Brain microvascular endothelial cell (primary cell): ENCODE results near the gene ADAM30.
"Not testable (repeated sequence)": the region's sequence is repeated elsewhere in the genome, so short reads cannot be mapped to it uniquely, and the experiment has no call there.

Experiments used
- DNase-seq: peaks from one replicate; pipeline ENCODE4 v3.0.0-alpha.2; 2020
- H3K27ac ChIP-seq: fragments of 250-450 bp; sonication (Bioruptor Pico); 2 replicates; pipeline ENCODE4 v1.5.1; 2020; ENCODE audit warnings: mild to moderate bottlenecking, moderate library complexity
- H3K27me3 ChIP-seq: fragments of 250-450 bp; sonication (Bioruptor Pico); replicated peaks from 2 replicates; pipeline ENCODE4 v1.5.1; 2020; ENCODE audit warnings: mild to moderate bottlenecking
- H3K36me3 ChIP-seq: fragments of 250-450 bp; sonication (Bioruptor Pico); replicated peaks from 2 replicates; pipeline ENCODE4 v1.5.1; 2020; ENCODE audit warnings: mild to moderate bottlenecking
- H3K4me3 ChIP-seq: 2 replicates; pipeline ENCODE4 v1.5.1; 2011; ENCODE audit warnings: low read depth, mild to moderate bottlenecking, control low read depth, low read length, moderate library complexity
- CTCF ChIP-seq: IDR thresholded peaks from 2 replicates; pipeline ENCODE4 v1.5.1; 2011; ENCODE audit warnings: low read depth, mild to moderate bottlenecking, moderate library complexity, low read length, control low read depth, inconsistent platforms; ENCODE audit errors: missing control alignments
- in situ Hi-C: cut with HindIII; loops from 2 replicates; pipeline ENCODE4 v1.10.0; 2017; ENCODE audit warnings: low sequenced_read_pairs, low pct_ligation_motif_present

The ADAM30 gene

GRCh38 chr1:119859647-119860046 lies 36.7 kb downstream of the ADAM30 start:
- in situ Hi-C loops: no loop called here
- DNase-seq: peak; percentile 71
- TF ChIP-seq CTCF: no peak
- Histone ChIP-seq H3K27ac (peak overlapping the region; percentile 11), H3K27me3 (no peaks in the 10 kb centered on the region), H3K4me3 (no peak overlapping the region), H3K36me3 (no peaks in the 10 kb centered on the region)

GRCh38 chr1:119858556-119859214 lies 37.6 kb downstream of the ADAM30 start:
- in situ Hi-C loops, H3K36me3 ChIP-seq, DNase-seq, H3K27me3 ChIP-seq, H3K4me3 ChIP-seq: not testable (repeated sequence)
- H3K27ac ChIP-seq: peak overlapping the region; percentile 11

GRCh38 chr1:119858126-119858525 lies 38.2 kb downstream of the ADAM30 start:
- Histone ChIP-seq H3K36me3 (no peaks in the 10 kb centered on the region), H3K4me3 (no peak overlapping the region), H3K27ac (no peak overlapping the region), H3K27me3 (no peaks in the 10 kb centered on the region)
- TF ChIP-seq CTCF: no peak
- in situ Hi-C loops: no loop called here
- no peak for DNase-seq

GRCh38 chr1:119853155-119853554 lies 43.2 kb downstream of the ADAM30 start:
- Histone ChIP-seq H3K27me3 (no peaks in the 10 kb centered on the region), H3K4me3 (no peak overlapping the region), H3K36me3 (no peaks in the 10 kb centered on the region), H3K27ac (no peak overlapping the region)
- in situ Hi-C loops: no loop called here
- no peak for TF ChIP-seq CTCF
- no peak for DNase-seq

- H3K4me3 ChIP-seq, H3K36me3 ChIP-seq, in situ Hi-C loops, H3K27me3 ChIP-seq, H3K27ac ChIP-seq: not testable (repeated sequence)
- TF ChIP-seq CTCF: peak; percentile 57
- DNase-seq: peak; percentile 15
Measured at GRCh38 chr1:119844206-119844605, 52.1 kb downstream of the ADAM30 start.
